GM21576 (cell line): ENCODE data around the gene RARRES1.

Source experiments
- ATAC-seq: cut with Tn5 transposase; IDR thresholded peaks from one replicate; pipeline ENCODE4 v1.9.1; 2021; ENCODE audit warnings: mild to moderate bottlenecking, moderate library complexity; ENCODE audit not compliant: unreplicated experiment

RARRES1 gene

DNA sequence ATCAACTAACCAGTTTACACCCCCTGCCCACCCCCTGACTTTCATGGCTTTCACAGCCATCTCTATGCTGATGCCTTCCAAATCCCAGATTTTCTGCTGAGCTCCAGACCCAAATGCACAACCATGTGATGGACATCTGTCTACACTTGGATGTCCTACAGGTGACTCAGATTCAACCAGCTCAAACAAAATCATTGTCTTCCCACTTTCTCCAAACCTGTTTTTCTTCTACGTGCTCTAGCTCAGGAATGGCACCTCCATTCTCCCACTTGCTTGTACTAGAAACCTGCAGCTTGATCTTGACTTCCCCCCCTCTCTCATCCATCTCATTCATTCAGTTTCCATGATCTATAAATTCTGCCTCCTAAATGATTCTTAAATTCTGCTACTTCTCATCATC lies 34.1 kb upstream of the RARRES1 start:
- no peak for ATAC-seq

DNA sequence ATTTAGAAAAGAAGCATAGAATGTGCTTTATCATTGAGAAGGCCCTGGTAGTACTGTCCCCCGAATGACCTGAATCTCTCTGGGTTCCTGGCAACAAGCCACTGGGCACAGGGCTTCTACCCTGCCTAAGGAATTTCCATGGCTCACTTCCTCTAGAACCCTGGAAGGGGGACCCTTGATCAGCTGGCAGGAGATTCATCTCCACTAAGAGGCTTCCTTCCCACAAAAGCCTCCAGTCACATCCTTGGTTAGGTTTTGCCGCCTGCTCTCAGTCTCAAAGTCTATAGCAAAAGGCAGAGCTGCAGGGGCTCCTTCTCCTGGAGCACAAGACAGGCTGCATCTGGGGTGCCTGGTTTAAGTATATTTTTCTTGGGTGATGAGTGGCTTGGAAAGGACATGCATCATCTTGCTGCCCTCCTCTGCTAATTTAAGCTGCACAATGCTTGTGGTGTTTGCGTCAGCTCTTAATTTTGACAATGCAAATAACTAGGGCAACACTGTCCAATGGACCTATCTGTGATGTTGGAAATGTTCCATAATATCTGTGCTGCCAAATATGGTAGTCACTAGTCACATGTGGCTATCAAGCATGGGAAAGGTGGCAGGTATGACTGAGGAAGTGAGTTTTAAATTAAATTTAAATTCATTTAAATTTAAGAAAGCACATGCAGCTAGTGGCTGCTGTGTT lies 33.4 kb upstream of the RARRES1 start:
- ATAC-seq = no peak

DNA sequence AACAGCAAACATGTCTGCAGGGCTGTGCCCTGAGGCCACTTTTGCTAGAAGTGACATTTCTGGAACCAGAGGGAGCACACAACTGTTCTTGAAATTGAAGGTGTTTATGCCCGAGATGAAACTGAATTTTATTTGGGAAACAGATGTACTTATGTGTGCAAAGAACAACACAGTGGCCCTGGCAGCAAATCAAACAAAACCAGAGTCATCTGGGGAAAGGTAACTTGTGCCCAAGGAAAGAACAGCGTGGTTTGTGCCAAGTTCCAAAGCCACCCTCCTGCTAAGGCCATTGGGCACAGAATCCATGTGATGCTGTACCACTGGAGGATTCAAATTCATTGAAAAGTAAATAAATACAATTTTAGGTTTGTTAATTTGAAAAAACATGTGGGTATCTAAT lies 31.2 kb upstream of the RARRES1 start:
- no peak for ATAC-seq

DNA sequence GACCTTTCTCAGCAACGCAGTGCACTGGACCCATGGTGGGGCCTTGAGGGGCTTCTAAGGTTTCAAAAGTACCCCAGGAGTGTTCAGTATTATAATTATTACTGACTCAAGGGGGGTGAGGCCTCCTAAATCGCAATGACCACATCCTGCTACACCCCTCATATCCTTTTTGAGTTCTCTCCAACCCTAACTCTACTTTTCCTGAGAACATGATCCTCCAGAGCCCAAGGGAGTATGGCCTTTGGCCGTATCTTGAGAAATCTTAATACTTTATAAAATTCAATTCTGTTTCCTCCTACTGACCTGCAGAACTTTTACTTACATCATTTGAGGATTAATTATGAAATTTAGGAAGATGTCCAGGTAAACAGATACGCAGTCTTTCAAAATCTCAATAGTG lies 30.4 kb upstream of the RARRES1 start:
- ATAC-seq = no peak

DNA sequence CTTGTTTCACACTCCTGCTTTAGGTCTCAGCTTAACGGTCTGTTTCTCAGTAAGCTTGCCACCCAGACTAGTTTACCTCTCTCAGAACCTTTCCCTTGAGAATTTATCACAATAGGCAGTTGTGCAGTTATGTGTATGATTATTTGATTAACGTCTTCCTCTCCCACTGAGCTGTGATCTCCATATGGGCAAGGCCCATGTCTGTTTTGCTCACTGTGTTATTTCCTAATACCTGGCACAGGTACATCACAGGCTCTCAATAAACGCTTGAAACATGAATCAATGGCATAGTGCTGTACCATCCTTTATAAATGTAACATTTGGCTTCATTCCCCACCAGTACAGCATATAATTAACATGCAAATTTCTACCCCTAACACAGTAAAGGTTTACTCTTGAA lies 29.1 kb upstream of the RARRES1 start:
- no peak for ATAC-seq

DNA sequence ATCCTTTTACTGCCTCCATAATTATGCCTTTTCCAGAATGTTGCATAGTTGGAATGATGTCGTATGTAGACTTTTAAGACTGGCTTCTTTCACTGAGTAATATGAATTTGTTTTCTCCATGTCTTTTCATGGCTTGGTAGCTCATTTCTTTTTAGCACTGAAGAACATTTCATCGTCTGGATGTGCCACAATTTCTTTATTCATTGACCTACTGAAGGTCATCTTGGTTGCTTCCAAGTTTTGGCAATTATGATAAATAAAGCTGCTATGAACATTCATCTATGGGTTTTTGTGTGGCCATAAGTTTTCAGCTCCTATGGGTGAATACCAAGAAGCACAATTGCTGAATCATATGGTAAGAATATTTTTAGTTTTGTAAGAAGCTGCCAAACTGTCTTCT lies 23.2 kb upstream of the RARRES1 start:
- no peak for ATAC-seq

DNA sequence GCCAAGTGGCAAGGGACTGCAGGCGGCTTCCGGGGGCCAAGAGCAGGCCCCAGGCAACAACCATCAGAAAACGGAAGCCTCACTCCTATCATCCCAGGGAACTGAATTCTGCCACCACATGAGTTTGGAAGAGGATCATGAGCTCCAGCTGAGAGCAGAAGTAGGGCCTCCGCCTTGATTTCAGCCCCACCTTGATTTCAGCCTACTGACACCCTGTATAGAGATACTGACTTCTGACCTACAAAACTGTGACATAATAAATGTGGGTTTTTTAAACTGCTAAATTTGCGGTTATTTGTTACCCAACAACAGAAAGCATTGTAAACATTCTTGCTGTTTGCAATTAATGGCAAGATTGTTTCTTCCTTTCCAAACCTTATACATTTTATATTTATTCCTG lies 21.6 kb upstream of the RARRES1 start:
- no peak for ATAC-seq

DNA sequence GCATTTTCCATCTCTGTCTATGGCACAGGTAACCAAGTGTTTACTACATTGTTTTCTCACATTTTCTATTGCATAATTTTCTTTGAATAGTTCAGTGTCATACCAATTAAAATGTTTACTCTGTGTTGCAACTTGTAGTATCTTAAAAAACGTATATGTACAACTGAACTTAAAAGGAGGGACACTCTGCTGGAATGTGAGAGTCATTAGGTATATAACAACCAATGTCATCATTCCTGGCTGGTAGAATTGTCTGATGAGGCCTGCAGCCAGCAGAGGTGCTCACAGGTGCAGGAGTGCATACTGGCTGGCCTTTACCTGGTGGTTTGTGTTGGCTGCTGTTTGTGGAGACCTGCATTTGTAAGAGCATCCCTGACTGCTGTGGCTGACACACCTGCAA lies 19.1 kb upstream of the RARRES1 start:
- ATAC-seq = no peak

DNA sequence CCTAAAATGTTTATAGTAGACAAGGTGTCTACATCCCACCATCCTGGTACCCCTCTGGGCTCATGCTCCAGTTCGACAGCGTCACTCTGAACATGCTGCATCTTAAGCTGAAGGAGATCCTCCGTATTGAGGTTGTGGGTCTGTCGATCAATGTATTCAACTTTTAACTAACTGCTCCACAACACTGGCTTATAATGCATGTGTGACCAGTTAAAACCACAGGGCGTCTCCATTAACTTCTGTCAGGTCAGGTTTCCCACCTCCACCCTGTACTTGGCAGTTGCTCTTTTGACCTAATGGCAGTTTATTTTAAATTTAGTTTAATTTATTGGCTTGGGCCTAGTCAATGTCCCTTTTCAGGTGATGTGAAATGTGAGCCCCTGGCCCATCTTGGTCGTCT lies 17.8 kb upstream of the RARRES1 start:
- ATAC-seq = no peak

DNA sequence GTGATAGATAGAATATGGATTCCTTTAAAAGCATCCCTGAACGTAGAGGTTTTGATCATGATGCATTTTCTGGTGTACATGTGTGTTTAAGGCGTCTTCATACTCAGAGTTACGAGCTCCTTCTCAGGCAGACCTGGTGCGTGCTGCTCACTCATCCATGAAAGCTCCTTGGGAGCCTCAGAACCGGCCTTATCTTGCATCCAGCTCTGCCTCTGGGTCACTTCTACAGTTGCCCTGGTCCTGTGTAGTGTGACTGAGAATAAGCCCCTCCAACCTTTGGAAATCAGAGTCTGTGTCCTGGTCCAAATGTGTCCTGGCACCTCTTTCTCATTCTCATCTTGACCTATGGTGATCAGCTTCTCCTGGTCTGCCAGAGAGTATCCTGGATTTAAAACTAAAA lies 17.3 kb upstream of the RARRES1 start:
- no peak for ATAC-seq

DNA sequence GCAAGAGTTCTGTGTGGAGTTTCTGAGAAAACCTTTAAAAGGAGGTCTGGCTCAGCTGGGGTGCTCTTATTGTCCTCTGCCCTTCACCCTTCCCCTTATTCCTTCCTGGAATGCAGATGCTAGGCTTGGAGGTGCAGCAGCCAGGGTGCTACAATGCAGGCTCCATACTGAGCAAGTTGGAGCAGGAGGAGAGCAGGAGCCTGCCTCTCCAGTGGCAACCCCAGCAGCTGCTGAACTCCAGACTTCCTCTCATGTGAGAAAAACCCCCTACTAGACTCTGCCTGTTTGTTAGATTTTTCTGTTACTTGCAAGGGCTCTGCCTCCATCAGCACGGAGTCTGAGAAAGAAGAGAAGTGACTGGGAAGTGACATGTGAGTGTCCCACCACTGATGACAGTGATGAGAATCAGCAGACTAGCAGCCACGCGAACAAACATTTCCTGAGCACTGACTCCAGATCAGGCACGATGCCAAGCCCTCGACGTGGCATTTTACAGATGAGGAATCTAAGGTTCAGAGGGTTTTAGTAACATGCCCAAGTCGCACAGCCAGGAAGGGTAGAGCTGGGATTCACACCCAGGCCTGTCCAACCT lies 16.1 kb upstream of the RARRES1 start:
- no peak for ATAC-seq

DNA sequence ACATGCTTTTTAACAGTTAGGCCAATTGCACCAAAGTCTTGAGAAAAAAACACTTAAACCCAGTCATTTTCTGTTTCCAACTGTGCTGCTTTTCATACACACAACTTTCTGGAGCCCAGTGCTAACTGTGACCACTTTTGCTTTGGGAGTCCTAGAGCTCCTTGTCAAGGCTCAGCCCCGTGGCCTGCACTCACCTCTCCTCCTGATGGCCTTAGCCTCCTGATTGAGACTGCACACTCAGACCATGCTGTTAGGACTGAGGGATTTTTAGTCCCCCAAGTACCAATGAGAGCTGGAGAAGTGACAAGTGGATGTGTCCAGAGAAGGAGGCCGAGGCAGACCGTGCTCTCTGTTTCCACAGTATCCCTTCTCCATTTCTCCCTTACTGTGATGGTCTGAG lies 15.2 kb upstream of the RARRES1 start:
- no peak for ATAC-seq

DNA sequence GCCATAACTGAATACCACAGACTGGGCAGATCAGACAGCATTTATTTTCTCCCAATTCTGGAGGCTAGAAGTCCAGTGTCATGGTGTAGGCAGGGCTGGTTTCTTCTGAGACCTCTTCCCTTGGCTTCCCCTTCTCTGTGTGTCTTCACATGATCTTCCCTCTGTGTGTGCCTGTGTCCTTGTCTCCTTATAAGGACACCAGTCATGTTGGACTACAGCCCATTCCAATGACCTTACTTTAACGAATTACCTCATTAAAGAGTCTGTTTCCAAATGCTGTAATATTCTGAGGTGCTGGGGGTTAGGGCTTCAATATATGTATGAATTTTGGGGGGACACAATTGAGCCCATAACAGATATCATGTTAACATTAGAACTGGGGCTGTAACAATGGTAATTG lies 13.3 kb upstream of the RARRES1 start:
- no peak for ATAC-seq

DNA sequence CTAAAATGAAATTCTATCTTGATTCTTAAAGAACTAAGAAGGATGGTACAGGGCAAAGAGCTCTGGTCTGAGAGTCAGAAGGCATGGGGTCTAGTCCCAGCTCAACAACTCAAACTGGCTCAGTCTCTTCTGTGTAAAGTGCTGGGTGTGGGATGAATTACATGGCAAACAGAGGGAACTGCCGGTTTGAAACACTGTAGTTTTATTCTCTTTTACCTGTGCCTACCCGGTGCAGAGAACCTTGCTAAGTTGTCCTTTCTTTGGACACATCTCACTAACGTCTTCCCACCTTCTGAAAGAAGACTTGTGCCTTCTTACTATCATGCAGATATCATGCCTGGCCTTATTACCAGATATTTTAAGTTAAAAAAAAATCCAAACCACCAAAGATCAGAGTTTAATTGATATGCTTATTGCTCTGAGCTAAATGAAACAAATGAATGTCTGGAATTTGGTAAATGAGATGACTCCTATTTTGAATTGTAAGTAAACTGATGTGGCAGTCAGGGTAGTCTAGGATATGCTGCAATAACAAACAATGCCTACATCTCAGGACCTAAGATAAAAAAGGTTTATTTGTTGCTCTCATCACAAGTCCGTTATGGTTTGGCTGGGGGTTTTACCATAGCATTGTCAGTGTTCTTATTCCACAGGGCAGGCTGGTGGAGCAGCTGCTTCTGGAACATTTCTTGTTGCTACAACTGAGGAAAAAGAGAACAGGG lies 12.5 kb upstream of the RARRES1 start:
- ATAC-seq = no peak

DNA sequence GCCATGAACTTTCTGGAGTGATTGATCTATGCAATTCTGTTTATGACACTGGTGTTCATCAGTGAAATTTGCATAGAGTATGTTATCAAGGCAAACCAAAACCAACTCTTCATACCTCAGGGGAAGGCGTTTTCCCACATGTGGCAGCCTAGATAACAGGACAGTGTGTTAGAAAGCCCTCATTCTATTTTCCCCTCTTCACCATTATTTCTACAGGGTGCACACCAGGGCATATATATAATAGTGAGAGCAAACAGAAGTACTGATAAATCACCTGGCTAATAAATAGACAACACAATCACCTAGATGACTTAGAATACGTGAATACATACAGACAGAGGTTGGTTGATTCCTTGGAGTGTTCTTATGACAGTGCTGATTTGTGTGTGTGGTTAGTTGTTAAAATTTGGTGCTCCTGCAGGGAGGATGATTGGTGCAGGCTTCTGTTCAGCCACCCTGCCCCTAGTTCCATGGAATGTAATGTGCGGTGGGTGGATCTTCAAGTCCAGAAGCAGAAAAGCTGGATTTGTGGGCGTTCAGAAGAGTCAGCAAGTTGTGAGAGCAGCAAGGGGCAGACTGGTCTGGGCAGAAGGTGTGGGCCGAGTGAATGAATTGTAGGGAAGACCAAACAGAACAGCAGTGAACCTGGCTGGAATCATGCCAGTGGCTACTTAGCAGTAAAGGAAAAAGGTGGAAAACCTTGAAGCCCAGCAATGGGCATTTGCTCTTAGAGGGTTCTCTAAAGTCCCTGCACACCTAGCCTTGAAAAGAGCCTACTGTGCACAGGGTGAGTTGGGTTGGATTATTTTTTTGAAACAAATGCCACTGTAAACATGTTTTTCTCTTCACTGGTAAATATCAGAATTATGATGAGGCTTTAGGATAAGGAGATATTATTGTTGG lies 11.7 kb upstream of the RARRES1 start:
- ATAC-seq = no peak

DNA sequence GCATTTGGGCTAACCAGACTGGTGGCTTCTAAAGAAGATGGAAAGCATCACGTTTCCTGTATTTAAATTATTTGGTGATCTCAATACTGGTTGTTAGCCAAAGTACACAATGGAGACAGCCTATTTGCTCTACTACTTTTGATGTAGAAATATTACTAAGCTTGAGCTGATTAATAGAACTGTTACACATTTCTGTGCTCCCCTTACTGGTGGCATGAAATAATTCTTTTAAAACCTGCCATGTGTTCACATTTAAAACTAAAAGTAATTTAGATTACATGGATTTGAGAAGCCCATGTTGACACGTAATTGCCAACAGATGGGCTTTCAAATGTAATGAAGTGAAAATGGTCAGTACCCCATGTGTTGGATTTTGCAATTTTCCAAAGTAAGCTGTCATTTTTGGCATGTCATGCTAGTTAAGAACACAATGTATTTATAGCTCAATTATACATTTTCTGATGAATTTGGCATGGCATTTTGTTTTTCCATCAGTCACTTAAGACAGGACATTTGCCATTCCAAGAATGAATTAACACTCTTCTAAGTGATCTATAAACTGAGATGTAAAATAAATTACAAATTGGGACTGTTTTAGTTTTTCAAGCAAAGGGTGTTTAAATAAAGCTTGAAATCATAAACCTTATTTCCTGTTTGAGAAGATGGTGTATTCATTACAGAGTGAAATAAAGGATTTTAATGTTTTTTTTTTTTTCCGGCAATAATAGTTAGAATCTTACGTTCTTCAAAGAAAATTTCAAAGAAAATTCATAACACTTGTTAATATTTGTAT lies 10.8 kb upstream of the RARRES1 start:
- no peak for ATAC-seq

DNA sequence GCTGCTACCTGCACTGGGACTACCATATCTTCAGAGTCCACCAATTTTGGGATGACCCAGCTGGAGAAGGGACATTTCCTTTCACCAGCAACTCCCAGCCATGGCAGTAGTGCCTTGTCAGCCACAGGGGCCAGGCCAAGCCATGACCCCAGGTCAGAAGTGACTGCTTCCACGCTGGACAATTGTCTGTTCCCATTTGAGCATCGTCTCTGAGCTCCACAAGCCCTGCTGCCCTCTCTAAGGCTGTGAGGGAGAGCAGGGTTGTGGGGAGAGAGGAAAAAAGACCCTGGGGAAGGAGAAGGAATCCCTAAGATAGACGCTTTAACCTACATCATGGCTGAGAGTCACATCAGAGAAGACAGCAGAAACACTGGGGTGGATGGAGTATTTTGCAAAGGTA lies 7.4 kb upstream of the RARRES1 start:
- ATAC-seq = no peak

DNA sequence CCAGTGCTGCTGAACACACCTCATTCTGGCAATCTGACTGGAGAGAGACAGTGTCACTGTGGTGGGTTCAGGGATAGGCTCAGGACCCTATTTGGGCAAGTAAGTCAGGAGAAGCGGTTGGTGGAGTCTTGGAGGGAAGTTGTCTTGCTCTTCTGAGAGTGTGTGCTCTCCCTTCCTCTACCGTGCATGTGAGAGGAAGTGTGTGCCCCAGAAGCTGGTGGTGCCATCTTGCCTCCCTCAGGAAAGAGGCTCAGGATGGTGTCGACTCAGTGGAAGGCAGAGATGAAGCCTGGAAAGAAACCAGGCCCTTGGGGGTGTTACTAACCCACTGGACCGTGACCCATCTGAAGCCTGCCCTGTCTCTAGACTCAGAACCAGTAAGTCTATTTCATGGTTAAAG lies 6.8 kb upstream of the RARRES1 start:
- ATAC-seq = no peak

DNA sequence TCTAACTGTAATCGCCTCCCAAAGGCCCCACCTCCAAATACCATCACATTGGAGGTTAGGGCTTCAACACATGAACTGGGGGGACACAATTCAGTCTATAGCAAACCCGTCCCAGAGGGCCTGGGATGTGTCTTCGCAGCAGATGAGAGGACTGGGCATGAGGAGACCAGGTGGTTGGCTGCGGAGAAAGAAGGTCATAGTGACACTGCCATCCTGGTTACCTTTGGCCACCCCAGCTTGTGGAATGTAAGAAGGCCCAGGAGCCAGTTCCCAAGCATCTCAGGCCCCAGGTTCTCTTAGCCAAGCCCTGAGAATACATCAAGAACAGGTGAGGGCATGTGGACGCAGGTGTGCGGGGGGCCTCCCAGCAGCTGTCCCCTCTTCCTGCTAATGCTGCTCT lies 6.4 kb upstream of the RARRES1 start:
- no peak for ATAC-seq

DNA sequence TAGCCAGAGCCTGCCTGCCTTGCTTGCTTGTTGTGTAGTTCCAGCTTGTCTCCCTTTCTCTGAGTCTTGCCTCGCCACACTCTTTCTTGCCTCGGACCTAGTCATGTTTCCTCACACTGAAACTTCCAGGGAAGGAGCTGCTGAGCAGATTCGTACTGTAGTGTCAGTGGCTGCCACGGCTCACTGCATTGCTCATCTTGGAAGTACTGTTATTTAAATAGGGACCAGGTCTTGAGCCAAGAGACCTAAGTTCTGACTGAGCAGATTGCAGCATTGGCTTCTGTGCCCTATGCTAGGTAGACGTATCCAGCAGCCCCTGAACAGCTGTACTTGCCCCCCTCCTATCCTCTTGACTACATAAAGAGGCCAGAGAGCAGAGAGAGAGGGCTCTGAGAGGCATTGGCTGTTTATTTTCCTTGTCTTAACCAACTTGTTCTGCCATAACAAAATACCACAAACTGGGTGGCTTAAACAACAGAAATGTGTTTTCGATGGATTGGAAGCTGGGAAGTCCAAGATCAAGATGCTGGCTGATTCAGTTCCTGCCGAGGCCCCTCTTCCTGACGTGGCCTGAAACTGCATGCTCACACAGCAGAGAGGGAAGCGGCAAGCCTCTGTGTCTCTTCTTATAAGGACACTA lies 5.8 kb upstream of the RARRES1 start:
- no peak for ATAC-seq
